GM19035 (cell line): ENCODE measurements around the gene CYB561D1.
A peak's percentile ranks its signal among the peaks of the same experiment; 100 is the strongest.
"Not testable (repeated sequence)": the region's sequence is repeated elsewhere in the genome, so short reads cannot be mapped to it uniquely, and the experiment has no call there.

Experiments
- ATAC-seq: cut with Tn5 transposase; IDR thresholded peaks from one replicate; pipeline ENCODE4 v1.9.1; 2021; ENCODE audit not compliant: unreplicated experiment

Gene CYB561D1

GRCh38 chr1:109493805-109494539 is at the start of gene CYB561D1:
CYB561D1 (plus strand) TSS chr1:109494094; CDS start chr1:109494140, 46 bp downstream.
- ATAC-seq: peak; percentile 89

- ATAC-seq: no peak
These were observed 49.5 kb upstream of the CYB561D1 start for GRCh38 chr1:109444346-109444745.

GRCh38 chr1:109445949-109446695 is 47.8 kb upstream of the CYB561D1 start:
- ATAC-seq: not testable (repeated sequence)

- no peak for ATAC-seq
These were observed 46.4 kb upstream of the CYB561D1 start for GRCh38 chr1:109447524-109447923.

- no peak for ATAC-seq
These were observed 39.3 kb upstream of the CYB561D1 start for GRCh38 chr1:109454497-109455133.

- ATAC-seq: no peak
These were observed 36.1 kb upstream of the CYB561D1 start for GRCh38 chr1:109457819-109458218.

- ATAC-seq: no peak
These were observed 27.8 kb upstream of the CYB561D1 start for GRCh38 chr1:109466125-109466451.

- ATAC-seq: no peak
These were observed 27.2 kb upstream of the CYB561D1 start, which contains the start of gene SYPL2 for GRCh38 chr1:109466452-109467300. SYPL2 (plus strand) TSS chr1:109466546; CDS start chr1:109466844, 298 bp downstream.

- no peak for ATAC-seq
These were observed 26.6 kb upstream of the CYB561D1 start for GRCh38 chr1:109467301-109467777.

GRCh38 chr1:109468061-109468460 is 25.8 kb upstream of the CYB561D1 start:
- no peak for ATAC-seq

GRCh38 chr1:109468903-109469302 is 25.0 kb upstream of the CYB561D1 start:
- no peak for ATAC-seq

GRCh38 chr1:109470245-109470644 is 23.6 kb upstream of the CYB561D1 start:
- no peak for ATAC-seq

- no peak for ATAC-seq
These were observed 21.1 kb upstream of the CYB561D1 start for GRCh38 chr1:109472779-109473178.

GRCh38 chr1:109473284-109474057 is 20.4 kb upstream of the CYB561D1 start:
- not testable (repeated sequence) for ATAC-seq

- ATAC-seq: no peak
These were observed 19.2 kb upstream of the CYB561D1 start for GRCh38 chr1:109474697-109475096.

- no peak for ATAC-seq
These were observed 18.6 kb upstream of the CYB561D1 start for GRCh38 chr1:109475261-109475660.

- ATAC-seq: no peak
These were observed 17.1 kb upstream of the CYB561D1 start for GRCh38 chr1:109476825-109477224.

GRCh38 chr1:109477821-109478220 is 16.1 kb upstream of the CYB561D1 start:
- no peak for ATAC-seq

- ATAC-seq: no peak
These were observed 15.1 kb upstream of the CYB561D1 start for GRCh38 chr1:109478806-109479205.

GRCh38 chr1:109479311-109479710 is 14.6 kb upstream of the CYB561D1 start:
- no peak for ATAC-seq
